ENCODE results near the gene NDUFS7. TPM values are rescaled to one million over a fixed set of nuclear protein-coding genes. Genes with fewer than 3 reads are reported as not detected.

The NDUFS7 gene
- total RNA-seq = 100 to 1,000 TPM; 118 to 160 (median 148) TPM
- long read RNA-seq, donor 1, transcript NDUFS7-202 (7 exons, 2,818 nt) = minor isoform, 14 of 149 reads
- long read RNA-seq, donor 1, transcript NDUFS7-201 (8 exons, 1,039 nt) = major isoform, 89 of 149 reads
- long read RNA-seq, donor 1, transcript NDUFS7-217 (1 exons, 3,743 nt) = minor isoform, 7 of 149 reads
- long read RNA-seq, donor 1, transcript NDUFS7-210 (8 exons, 1,743 nt) = minor isoform, 5 of 149 reads
- long read RNA-seq, donor 1, partial matches to known transcripts = 19 of 149 reads
- long read RNA-seq, donor 1, other reads (novel, unspliced or antisense) = 9 of 149 reads
- long read RNA-seq, donor 2, transcript NDUFS7-201 (8 exons, 1,039 nt) = major isoform, 180 of 224 reads
- long read RNA-seq, donor 2, transcript NDUFS7-210 (8 exons, 1,743 nt) = minor isoform, 12 of 224 reads
- long read RNA-seq, donor 2, partial matches to known transcripts = 18 of 224 reads
- long read RNA-seq, donor 2, other reads (novel, unspliced or antisense) = 8 of 224 reads

DNA sequence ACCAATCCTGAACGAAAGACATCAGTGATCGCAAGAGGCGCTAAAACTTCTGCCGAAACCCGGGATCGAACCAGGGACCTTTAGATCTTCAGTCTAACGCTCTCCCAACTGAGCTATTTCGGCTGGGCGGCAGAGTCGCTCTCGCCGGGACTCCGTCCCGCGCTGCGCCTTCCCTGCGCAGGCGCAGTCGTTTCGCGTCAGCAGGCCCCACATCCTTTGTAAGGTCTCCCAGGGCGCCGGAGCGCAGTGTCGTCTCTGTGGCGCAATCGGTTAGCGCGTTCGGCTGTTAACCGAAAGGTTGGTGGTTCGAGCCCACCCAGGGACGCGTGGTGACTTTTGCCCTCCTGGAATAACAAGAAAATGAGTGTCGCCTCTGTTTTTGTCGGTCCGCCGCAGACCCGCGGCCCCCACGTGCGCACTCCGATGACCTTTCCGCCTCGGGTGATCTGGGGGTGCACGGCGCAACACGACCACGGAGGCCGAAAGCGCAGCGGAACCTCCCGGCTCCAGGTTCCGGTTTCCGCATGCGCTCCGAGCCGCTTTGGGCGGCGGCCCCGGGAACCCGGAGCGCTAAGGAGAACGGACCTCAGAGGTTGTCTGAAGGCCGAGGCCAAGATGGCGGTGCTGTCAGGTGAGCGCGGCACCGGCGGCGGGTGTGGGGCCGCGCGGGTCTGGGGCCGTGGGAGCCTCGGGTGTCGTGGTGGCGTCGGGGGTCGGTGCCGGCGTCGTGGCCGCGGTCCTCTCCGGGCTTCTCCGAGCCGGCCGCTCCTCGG lies at the start of gene NDUFS7:
NDUFS7 (plus strand) TSS at position 596 of the 773 bp plus-strand sequence; CDS start at position 616, 20 bp downstream.
- intact Hi-C loops (cut with DNase I, micrococcal nuclease) = no loop called here
- Histone ChIP-seq H3K36me3 (ENCODE audit: low read depth) (no peaks in the 10 kb centered on the region), H3K4me1 (ENCODE audit: low read depth) (peaks cover 11% of the 10 kb centered on the region), H3K4me3 (peak within 1 kb of the TSS; percentile 88), H3K9me3 (no peaks in the 10 kb centered on the region)
- peak; percentile 90 to 96 (median 94) for DNase-seq
- ATAC-seq = peak; percentile 96
- TF ChIP-seq, protein P1, sequence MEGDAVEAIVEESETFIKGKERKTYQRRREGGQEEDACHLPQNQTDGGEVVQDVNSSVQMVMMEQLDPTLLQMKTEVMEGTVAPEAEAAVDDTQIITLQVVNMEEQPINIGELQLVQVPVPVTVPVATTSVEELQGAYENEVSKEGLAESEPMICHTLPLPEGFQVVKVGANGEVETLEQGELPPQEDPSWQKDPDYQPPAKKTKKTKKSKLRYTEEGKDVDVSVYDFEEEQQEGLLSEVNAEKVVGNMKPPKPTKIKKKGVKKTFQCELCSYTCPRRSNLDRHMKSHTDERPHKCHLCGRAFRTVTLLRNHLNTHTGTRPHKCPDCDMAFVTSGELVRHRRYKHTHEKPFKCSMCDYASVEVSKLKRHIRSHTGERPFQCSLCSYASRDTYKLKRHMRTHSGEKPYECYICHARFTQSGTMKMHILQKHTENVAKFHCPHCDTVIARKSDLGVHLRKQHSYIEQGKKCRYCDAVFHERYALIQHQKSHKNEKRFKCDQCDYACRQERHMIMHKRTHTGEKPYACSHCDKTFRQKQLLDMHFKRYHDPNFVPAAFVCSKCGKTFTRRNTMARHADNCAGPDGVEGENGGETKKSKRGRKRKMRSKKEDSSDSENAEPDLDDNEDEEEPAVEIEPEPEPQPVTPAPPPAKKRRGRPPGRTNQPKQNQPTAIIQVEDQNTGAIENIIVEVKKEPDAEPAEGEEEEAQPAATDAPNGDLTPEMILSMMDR (IDR thresholded peaks at IDR 0.05) = no peak

DNA sequence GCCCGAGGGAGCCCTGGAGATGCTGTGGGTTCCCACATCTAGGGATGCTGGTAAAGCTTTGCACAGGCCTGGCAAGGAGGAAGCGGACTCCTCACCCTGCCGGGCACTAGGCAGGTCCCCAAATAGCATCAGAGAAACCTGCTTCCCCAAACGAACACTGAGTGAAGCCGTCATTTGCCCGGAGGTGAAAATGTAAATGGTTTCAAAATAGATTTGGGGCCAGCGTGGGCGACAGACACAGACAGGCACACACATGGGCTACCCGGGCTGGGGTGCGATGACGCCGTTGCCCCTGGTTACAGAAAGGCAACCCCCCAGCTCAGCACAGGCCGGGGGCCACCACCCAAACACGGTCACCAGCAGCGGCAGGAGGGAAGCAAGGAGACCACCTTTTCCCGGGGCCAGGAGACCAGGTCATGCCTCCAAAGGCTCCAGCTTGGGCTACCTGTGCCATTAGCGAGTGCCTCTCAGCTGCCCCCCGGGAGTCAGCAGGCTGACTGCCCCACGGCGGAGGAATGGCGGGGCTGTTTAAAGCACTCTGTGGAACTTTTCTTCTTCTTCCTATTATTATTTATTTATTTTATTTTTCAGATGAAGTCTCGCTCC lies 47.5 kb upstream of the NDUFS7 start:
- H3K4me3 ChIP-seq = no peak overlapping the region
- ATAC-seq (no peak), DNase-seq (no peak)
- TF ChIP-seq, protein P1 (IDR thresholded peaks at IDR 0.05) = no peak
- no peaks in the 10 kb centered on the region for H3K36me3 ChIP-seq (ENCODE audit: low read depth)
- no peaks in the 10 kb centered on the region for H3K9me3 ChIP-seq
- H3K4me1 ChIP-seq (ENCODE audit: low read depth) = no peaks in the 10 kb centered on the region
- intact Hi-C loops (cut with DNase I, micrococcal nuclease) = no loop called here

DNA sequence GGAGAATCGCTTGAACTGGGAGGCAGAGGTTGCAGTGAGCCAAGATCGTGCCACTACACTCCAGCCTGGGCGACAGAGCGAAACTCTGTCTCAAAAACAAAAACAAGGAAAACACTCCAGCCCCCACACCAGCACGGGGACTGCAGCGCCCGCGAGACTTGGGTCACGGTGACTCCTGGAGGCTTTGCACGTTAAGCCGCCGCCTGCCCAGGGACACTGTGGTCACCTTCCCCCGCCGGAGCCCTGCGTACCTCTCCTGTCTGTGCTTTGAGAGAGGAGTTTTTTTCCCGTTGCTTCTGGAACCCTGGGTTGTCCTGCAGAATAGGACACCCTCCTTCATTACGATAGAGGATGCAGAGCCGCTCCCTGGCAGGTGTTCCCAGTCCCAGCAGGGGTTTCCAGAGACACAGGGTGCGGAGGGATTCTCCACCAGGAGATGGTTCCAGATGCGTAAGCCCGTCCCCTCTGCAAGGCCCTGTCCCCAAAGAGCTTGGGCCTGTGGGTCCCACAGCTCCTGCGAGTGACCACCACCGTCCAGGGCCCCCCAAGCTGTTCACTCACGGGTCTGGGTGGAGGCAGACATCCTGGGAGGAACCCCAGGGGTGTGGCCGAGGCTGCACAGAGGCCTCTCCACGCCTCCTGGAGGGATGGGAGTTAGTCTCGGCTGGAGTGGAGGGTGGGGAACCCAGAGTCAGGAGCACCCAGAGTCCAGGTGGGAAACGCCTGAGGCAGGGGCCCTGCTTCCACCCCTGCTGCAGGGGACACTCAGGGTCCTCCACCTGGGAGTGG lies 42.8 kb upstream of the NDUFS7 start:
- Histone ChIP-seq H3K9me3 (no peaks in the 10 kb centered on the region), H3K4me1 (ENCODE audit: low read depth) (no peaks in the 10 kb centered on the region), H3K4me3 (no peak overlapping the region), H3K36me3 (ENCODE audit: low read depth) (no peaks in the 10 kb centered on the region)
- intact Hi-C loops (cut with DNase I, micrococcal nuclease) = no loop called here
- TF ChIP-seq, protein P1 (IDR thresholded peaks at IDR 0.05) = no peak
- ATAC-seq (peak; percentile 28), DNase-seq (no peak)

DNA sequence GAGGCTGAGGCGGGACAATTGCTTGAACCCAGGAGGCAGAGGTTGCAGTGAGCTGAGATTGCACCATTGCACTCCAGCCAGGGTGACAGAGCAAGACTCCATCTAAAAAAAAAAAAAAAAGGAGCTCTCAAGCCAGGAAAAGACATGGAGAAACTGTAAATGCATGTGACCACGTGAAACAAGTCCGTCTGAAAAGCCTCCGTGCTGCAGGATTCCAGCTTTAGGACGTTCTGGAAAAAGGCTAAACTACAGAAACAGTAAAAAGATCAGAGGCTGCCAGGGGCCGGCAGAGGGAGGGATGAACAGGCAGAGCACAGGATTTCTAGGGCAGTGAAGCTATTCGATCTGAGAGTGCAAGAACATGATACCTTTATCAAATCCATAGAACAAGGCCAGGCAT lies 40.7 kb upstream of the NDUFS7 start:
- TF ChIP-seq, protein P1 (IDR thresholded peaks at IDR 0.05) = no peak
- ATAC-seq (no peak), DNase-seq (no peak)
- intact Hi-C loops (cut with DNase I, micrococcal nuclease) = no loop called here
- Histone ChIP-seq H3K4me3 (no peak overlapping the region), H3K9me3 (no peaks in the 10 kb centered on the region), H3K36me3 (ENCODE audit: low read depth) (no peaks in the 10 kb centered on the region), H3K4me1 (ENCODE audit: low read depth) (no peaks in the 10 kb centered on the region)

DNA sequence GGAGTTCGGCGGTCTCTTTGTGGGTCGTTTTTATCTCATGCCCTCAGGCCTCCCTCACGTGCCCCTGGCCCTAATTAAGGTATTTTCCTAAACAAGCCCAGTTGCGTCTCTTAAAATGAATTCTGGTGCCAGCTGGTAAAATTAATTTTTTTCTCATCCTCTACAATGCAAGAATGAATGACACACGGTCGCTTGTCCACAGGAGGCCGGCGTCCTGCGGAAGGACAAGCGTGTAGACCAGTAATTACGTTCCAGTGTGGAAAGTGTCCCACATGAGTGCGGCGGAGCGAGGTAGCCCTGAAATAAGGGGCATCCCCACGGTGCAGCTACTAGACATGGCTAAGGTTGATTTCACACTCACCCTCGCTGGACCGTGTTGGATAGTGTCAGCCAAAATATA lies 34.5 kb upstream of the NDUFS7 start:
- TF ChIP-seq, protein P1 (IDR thresholded peaks at IDR 0.05) = no peak
- no peaks in the 10 kb centered on the region for H3K36me3 ChIP-seq (ENCODE audit: low read depth)
- H3K4me3 ChIP-seq = no peak overlapping the region
- H3K9me3 ChIP-seq = no peaks in the 10 kb centered on the region
- intact Hi-C loops (cut with DNase I, micrococcal nuclease) = no loop called here
- H3K4me1 ChIP-seq (ENCODE audit: low read depth) = no peaks in the 10 kb centered on the region
- DNase-seq = no peak
- ATAC-seq = no peak

Measured in mucosa of descending colon (tissue), 3 donors.